ENCODE data around the gene CACNA1S.
A peak's percentile ranks its signal among the peaks of the same experiment; 100 is the strongest.

Gene CACNA1S

DNA sequence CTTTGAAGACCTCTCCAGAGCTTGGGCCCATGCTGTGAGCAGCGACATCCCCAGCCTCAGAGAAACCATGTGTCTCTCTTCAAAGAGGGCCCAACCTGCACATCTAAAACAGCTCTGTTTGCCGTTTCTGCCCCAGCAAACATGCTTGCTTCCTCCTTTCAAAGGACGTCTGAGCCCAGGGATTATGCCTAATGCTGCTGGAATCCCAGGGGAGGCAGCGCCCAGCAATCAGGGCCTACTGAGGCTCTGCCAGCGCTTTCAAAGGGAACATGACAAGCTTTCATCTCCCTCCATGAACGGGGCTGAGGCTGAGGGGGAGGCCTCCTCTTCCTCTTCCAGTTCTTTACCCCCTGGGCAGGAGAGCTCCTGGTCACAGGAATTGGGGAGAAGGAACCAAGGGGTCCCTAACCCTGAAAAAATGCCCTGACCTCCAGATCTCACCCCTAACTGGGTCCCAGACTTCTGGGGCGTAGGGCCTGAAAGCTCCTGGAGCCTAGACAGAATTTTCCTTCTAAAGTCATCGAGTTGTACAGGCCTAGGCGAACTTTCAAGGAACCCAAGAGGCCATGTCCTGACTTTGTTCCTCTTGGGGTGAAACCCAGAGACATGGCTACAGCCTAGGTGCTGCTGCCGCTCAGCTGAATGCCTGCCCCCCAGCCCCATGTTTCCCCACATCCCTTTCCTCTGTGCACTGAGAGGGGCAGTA lies 28.2 kb upstream of the CACNA1S start:
- no peak for DNase-seq

DNA sequence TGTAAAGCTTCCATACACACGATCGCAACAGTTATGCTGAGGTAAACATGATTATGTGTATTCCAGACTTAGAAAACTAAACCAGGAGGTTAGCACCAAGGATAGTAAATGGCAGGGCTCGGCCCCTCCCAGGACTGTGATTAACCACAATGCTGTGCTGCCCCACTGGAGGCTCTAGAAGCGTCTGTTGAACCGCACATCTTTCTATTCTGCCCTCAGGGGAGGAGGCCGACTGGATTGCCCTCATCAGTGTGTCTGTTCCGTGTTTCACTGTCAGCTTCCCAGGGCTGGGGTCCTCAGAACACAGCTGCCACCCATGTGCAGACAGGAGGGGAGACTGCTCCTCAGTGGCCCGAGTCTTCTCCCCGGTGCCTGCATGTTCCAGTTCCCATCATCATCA lies 27.5 kb upstream of the CACNA1S start:
- no peak for DNase-seq

DNA sequence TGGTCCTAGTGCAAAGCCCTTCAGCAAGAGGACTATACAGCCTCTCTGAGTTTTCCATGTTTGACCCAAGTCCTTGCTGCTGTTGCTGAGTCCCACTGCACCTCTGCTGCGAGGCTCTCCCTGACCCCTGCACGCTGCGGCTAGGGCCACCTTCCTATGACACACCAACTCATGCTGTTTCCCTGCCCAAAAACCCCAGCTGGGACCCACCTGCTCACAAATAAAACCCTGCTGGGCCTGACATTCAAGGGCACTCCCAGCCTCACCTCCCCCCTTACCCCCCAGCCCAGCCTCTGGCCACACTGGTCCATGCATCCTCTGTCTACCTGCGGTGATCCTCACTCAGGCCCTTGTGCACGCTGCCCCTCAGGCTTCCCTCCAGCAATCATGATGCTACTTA lies 27.1 kb upstream of the CACNA1S start:
- DNase-seq, result no peak

DNA sequence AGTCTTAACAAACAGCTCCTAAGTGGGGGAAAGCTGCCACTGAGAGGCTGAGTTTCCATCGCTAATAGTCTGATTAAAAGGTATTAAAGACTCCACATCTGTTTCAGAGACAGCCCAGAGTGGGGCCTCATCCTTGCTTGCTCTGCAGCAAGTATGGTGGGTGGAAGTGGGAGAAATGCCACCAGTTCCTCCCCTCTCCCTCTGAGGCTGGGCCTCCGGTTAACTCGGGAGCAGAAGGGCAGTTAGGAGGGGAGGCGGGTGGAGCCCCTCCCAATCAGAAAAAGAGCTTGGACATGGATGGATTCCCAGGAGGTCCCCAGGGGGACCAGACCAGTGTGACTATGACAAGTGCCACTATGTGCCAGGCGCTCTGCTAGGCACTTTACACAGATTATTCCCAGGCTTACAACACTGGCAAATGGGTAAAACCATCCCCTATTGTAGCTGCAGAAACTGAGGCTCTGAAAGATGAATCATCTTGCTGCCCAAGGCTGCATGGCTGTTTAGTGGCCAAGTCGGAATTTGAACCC lies 26.1 kb upstream of the CACNA1S start:
- no peak for DNase-seq

DNA sequence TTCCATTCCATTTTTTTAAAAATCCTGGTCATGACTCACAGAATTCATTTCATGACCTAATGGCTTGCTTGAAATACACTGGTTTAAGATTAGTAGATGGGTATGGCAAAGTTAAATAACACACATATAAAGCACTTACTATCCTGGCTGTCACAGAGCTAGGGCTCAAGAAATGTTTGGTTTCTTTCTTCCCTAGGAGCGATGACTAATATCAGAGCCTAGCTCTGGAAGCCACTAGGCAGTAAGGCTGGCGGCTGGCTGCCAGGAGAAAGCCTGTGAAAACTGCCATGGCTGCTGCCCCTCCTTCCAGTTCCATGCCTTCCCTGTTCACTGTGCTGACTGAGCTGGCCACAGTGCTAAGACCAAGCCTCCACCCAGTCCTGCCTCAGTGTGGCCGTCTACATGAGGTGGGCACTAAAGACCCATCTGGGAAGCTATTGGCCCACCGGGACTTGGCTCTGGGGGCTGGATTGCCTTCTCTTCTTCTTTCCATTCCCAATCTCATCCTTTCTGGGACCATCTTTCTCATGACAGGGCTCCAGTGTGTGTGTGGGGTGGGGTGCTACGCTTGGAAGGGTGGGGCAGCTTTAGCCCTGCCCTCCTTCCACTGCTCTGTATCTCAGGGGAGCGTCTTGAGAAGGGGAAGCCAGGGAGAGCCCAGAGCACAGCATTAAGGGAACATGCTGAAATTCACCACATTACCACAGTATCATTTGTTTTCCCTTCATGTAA lies 25.5 kb upstream of the CACNA1S start:
- peak; percentile 65 for DNase-seq

DNA sequence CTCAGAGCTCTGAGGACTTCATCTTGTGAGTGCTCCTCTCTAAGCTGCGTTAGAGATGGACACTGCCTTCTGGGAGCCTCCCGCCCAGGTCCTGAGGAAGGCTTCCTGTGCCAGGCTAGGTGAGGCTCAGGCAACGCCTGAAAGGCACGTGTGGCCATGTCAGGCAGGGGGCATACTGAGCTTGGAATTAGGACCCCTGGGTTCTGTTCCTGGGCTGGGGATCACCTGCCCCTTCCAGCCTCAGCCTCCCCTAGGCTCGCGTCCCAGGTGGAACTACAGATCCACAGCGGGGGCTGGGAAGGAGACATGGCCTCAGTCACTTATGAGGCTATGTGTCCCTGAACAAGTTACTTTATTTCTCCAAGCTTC lies 24.8 kb upstream of the CACNA1S start:
- no peak for DNase-seq

DNA sequence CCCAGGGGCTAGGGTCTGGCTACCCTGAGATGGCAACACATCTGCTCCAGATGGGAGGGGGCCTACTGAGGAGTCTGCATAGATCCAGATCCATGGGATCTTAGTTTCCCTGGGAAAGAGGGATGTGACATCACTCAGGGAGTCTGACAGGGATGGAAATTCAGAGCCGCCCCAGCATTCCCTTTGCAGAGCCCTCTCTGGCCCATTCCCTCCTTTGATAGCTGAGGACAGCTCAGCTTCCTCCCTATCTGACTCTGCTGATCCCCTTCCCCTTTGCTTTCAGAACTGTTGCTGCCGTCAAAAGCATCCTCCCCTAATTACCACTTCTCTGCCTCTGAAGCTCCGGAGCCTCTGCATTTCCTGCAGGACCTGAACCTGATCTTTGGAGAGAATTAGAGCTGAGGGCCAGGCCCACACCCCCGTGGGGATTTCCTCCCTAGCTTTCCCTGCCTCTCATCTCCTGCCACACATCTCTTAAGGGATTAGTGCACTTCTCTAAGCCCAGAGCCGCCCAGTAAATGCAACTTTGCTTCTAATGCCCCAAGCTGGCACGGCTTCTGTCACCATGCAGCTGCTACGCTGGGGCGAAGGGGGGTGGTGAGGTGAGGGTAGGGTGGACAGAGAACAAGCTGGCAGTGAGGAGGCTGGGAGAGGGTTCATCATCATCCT lies 24.3 kb upstream of the CACNA1S start:
- DNase-seq, result no peak

DNA sequence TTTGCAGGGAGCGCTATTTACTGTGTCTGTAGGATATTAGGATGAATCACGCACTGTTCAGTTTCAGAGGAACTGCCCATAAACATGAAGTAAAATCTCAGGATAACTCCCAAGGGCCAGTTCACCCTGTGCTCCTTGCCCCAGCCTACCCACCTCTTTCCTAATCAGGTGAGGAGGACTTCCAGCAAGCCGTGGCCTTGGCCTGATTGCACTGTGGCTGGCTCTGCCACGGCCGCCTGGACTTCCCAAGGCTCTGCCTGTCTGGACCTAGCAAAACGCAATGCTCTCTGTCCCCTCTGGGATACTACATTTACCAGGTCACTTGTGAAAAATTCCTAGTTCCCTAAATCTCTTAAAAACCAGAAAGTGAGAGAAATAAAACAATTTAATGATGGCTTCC lies 22.2 kb upstream of the CACNA1S start:
- DNase-seq, result no peak

DNA sequence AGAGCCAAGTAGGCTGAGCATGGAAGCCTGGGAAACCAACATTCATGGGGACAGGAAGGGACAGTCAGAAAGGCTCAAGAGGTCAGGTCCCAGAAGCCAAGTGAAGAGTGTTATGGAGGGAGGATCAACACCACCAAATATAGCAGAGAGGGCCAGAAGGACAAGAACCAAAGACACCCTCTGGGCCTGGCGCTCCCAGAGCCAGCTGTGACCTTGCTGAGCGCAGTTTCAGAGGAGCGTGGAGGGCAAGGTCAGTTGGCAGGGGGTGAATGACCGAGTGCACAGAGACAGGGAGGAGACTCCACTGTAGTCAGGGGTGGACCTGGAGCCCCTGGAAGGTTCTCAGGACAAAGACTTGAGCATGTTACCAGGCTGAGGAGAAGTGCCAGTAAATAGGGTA lies 19.2 kb upstream of the CACNA1S start:
- no peak for DNase-seq

DNA sequence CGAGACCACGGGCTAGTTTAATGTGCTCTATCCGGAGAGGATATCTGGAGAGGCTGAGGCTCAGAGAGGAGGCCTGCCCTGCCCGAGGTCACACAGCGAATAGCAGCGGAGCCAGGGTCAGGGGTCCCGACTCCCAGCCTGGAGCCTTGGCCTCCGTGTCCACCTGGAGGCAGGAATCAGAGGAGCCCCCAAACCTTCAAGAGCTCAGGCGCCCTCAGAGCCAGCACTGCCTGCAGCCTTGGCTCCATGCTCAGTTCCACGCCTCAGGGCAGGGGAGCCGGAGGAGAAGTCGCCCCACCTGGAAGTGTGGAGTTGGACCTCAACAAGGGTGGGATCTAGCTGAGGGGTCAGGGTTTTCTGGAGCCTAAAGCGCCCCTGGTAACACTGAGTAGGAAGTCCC lies 16.7 kb upstream of the CACNA1S start:
- DNase-seq, result no peak

DNA sequence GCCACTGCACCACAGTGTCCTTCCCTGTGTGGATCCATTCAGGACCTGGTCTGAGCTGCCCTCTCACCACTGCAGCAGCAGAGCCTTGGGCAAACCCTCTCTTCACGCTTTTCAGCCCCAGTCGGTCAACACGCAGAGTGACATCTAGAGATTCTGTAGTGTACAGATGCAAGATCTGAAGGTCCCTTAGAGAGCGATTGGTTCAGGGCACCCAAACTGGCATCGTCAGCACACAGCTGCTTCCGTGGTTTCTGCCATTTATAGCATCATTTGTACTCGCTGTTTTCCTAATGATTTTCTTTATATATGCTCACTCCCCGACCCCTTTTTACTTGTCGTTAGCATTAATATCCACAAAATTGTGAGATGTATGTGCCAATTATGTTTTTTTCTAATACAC lies 16.2 kb upstream of the CACNA1S start:
- DNase-seq, result no peak

DNA sequence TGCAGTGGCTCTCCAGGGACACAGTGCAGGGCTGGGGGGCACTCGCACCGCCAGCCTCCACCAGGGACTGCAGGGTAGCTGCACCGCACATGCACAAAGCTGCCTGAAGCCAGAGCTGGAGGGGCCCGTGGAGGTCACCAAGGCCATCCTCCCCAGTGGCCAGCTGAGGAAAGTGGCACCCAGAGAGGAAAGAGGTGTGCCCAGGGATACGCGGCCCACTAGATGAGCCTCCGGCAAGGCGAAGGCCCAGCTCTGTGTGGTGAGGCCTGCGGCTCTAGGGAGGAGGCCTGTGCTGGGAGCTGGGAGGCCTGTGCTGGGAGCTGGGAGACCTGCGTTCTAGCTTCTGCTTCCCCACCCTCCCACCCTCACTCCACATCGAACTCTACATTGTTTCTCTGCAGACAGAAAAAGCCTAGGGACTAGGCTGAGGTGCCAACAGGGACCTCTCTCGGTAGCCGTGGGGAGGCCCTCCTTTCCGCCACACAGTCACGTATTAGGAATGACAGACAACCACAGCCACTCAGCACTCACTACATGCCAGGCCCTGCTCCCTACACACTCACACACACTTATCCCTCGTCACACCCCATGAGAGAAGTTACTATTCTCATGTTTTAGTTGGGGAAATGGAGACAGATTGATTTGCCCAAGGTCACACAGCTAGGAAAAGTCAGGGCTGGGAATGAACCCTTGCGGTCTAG lies 15.7 kb upstream of the CACNA1S start:
- DNase-seq, result no peak

DNA sequence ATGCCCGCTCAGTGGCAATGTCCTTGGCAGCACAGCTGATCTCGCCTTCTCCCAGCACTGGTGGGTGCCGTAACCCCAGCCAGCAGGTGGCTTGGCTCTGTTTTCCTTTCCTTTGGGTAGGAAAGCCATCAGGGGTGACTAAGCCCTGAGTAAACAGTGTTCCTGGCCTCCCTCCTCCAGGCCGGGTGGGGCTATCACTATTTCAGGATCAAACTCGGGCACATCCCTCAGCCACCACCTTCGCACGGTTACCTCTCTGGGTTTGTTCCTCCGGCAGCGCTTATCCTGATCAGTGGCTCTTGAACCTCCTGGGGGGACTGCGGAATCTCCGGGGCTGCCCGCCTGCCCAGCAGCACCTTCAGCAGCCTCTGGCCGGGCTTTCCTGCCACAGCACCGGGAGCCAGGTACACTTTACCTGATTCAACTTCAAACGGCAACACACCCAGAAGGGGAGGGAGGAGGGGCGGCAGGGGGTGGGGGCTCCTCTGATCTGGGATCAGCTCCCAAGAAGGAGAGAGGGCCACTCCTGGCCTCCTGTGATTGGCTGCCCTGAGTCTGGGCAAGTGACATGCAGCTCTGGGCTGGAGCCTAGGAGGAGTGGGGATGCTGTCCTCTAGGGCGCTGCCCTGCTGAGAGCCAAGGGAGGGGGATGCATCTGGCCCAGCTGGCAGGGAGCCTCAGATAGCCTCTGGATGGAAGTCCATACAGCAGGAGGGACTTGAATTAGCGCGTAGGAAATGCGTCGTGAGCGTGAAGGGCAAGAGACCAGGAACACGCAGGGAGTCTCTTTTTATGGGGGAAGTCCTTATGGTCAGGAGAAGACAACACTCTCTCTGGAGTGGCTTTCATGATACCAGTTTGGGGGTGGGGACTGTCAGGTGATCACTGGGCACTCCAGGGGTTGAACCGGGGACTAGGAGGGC lies 14.9 kb upstream of the CACNA1S start, which contains the start of gene ASCL5:
Gene ASCL5 (minus strand): TSS at position 353 of the 923 bp plus-strand sequence. CDS start 11,812 bp downstream, outside the sequence.
- no peak for DNase-seq

DNA sequence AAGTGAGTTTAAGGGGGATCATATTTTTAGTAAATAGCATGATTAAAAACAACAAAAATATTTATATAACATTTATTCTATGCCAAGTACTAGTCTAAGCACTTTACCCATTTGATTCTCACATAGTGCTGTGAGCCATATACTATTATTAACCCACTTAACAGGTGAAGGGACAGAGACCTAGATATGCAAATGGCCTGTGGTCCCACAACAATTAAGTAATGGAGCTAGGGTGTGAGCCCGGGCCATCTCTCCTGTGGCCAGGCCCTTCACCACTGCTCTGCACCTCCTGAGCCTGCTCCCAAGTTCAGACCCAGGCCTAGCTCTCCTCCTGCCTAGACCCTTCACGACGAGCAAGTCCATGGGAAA lies 14.2 kb upstream of the CACNA1S start:
- no peak for DNase-seq

DNA sequence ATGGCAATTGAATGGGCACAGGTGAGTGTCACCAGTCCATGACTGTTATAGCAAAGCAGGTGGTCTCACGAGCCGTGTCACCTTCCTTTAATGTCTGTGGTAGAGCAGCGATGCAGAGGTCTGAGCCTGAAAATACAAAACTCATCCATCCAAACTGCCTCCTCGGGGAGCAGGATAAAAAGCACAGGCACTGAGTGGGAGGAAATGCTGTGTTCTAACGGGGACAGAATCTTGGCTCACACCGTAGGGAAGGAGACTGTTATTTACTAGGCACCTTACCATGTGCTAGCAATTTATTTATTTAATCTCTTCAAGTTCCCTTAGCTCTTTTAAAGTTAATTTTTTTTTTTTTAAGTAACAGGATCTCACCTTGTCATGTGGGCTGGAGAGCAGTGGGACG lies 13.6 kb upstream of the CACNA1S start:
- no peak for DNase-seq

DNA sequence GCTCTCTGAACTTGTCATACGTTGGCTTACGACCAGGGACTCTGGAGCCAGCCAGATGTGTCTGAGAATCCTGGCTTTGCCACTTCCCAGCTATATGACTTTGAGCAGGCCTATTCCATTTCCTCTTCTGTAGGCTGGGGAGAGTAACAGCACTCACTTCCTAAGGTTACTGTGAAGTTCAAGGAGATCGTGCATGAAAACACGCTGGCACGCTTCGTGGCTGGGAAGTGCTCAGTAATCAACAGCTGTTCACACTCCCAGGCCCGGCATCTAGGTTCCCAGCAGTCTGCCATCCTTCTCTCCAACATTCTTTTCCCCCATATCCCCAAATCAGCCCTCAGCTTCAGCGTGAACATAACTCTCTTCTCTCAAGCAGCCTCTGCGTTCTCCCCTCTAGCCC lies 12.8 kb upstream of the CACNA1S start:
- peak; percentile 46 for DNase-seq

DNA sequence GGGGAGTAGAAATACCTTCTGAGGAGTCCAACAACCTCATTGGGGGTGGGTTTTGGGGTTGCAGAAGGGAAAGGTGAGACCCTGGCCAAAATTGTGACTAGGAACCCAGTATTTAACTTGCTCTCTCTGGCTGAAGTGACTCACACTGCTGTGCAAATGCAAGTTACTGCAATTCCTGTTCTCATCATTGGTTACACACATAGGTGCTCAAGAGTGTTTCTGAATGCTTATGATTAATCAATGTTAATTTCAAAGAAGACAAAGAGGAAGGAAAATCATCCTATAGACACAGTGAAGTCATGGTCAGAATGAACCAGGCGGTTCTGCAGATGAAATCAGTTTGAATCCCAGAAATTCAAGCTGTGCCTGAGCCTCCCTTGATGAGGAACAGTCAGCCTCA lies 11.6 kb upstream of the CACNA1S start:
- no peak for DNase-seq

DNA sequence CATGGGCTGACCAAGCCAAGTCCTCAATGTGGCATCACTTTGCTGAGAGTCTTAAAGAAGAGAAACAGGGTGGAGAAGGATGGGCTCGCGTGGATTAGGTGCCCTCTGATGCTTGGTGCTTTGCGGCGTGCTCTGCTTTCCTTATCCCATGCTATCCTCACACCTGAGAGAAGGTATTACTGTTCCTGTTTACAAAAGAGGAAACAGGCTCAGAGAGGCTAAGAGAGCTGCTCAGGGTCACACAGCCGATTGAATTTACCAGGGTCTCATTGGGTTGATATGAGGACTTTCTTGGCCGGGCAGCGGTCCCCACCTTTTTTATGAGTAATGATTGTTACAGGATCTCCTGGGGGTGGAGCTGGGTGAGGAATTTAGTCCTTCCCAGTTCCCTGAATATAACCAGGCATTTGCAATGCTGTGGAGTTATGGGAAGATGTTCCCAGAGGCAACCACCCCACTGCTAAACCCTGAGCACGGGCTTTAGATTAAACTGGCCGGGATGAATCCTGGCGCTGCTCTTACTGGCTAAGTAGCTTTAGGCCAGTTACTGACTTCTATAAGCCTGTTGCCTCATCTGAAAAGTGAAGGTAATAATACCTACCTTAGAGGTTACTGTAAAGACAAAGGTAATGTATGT lies 10.2 kb upstream of the CACNA1S start:
- no peak for DNase-seq

DNA sequence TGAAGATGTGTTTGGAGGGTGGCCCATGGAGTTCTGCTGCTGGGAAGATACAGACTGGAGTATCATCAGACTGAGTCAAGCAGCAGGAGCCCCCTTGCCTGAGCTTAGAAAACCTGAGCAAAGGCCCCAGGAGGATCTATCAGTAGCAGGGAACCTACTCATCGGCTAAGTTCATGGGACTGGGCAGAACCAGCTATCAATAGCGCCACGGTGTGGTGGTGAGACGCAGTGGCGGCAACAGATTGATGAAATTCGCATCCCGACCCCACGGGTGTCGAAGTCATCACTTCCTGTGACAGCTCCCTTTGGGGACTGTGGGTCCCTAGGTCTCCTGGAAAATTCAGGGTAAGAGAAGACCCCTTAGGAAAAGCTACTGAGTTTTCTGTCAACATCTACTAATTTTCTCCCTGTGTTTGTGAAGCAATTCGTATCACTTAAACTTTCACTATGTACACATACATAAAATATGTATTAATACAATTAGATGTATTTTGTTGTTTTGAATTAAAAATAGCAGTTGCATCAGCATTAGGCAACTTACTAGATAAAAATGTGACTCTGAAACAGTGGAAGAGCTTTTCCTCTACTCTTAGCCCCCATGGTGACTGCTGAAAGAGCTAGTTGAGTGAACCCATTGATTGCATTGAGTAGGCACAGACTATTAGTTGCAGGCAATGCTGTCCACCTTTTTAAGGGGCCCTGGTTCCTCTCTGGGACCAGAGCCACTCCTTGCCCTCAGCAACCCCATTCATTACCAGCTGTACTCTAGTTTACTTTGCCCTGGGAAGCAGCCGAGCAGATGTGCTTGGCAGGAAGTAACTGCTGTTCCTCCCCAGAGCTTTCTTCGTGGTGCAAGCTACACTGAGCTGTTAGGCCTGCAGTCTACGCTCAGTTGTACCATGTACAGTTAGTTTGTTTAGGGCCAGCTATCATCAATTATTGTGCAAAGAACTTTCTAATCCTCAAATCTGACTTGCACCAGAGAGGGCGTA lies 7.3 kb upstream of the CACNA1S start:
- DNase-seq, result peak; percentile 56

DNA sequence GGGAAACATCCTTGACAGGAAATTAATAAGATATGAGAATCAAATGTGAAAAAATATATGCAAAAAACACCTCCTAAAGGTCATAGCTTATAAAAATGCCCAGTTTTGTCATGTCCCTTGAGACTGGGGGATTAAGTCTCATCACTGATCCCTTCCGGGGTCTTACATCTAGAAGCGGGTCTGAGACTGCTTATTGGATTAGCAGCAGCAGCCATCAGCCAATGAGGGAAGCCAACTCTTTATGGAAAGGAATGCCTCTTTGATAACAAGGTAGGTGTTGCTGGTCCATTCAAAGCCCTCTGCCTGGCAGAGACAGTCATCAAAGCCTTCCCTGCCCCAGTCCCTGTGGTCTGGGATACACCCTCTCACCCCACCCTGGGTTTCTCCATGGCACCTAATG lies 3.9 kb upstream of the CACNA1S start:
- no peak for DNase-seq

Measured in right hindlimb (tissue), 1 donor.